PFSK-1 (cell line): ENCODE data around the gene OR14A2.

Source experiments
- SIN3A ChIP-seq: IDR thresholded peaks from 2 replicates; pipeline ENCODE4 v1.6.1; 2012; ENCODE audit warnings: mild to moderate bottlenecking, low read length, moderate library complexity, borderline replicate concordance; ENCODE audit not compliant: insufficient read depth
- TAF1 ChIP-seq: IDR thresholded peaks from 2 replicates; pipeline ENCODE4 v1.6.1; 2012; ENCODE audit warnings: low read length, control low read depth, borderline replicate concordance; ENCODE audit not compliant: insufficient read depth

- TF ChIP-seq SIN3A, result no peak
- TF ChIP-seq TAF1, result no peak
These were observed 7.2 kb downstream of the OR14A2 start for GRCh38 chr1:247740721-247741120.
